Peyer's patch (tissue), 4 donors: ENCODE measurements around the gene BRD9.

Experiments used
- CTCF ChIP-seq, 6 experiments: fragments of 450-650 bp in 4 of 6; fragments of 200-600 bp in 2 of 6; sonication (generic) in 1 of 6; IDR thresholded peaks; one replicate each; pipeline ENCODE4 v1.5.1; 2017 to 2019; ENCODE audit warnings: antibody characterized with exemption in 6 of 6, mild to moderate bottlenecking in 3 of 6, moderate library complexity in 1 of 6
- POLR2A ChIP-seq, 2 donors: fragments of 450-650 bp; IDR thresholded peaks; one replicate each; pipeline ENCODE4 v1.5.1; 2017; ENCODE audit warnings: antibody characterized with exemption in 2 of 2, mild to moderate bottlenecking in 2 of 2, moderate library complexity in 2 of 2

DNA sequence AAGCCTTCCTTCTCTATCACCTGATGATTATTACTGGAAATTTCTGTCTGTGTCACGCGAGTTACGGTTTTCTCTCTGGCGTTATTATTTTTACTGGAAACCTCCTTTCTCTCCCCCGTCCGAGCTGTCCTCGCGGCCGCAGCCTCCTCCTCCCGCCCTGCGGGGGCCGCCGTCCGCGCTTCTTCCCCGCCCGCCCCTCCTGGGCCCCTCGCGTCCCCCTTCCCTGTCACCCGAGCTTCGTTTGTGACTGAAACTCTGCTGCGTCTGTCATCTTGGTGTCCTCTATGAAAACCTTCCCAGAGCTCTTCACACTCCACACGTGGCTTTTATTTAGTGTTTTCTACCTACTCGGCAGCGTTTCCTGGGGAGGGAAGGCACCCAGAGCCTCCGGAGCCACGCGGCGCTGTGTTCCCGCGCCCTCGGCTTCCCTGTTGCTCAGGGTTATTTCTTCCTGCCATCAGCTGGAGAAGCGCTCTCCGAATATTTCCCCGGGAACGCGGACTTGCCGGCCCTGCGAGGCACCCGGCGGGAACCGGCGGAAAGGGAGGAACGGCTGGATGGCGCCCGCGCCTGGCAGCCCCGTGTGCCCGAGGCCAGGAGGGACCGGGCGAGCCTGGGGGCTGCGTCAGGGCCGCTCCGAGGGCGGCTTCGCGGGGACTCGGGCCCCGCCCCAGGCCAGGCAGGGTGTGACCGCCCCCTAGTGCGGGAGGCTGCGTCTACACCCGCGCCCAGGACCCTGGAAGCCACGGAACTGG is 34.0 kb upstream of the BRD9 start:
- peak in 3 of 6 experiments; percentile 15 to 29 (median 29) for TF ChIP-seq CTCF (IDR thresholded peaks at IDR 0.05)
- no peak for TF ChIP-seq POLR2A (IDR thresholded peaks at IDR 0.05)
